ENCODE data around the gene SDHAF2.
"Not testable (repeated sequence)": the region's sequence is repeated elsewhere in the genome, so short reads cannot be mapped to it uniquely, and the experiment has no call there.

SDHAF2 gene

DNA sequence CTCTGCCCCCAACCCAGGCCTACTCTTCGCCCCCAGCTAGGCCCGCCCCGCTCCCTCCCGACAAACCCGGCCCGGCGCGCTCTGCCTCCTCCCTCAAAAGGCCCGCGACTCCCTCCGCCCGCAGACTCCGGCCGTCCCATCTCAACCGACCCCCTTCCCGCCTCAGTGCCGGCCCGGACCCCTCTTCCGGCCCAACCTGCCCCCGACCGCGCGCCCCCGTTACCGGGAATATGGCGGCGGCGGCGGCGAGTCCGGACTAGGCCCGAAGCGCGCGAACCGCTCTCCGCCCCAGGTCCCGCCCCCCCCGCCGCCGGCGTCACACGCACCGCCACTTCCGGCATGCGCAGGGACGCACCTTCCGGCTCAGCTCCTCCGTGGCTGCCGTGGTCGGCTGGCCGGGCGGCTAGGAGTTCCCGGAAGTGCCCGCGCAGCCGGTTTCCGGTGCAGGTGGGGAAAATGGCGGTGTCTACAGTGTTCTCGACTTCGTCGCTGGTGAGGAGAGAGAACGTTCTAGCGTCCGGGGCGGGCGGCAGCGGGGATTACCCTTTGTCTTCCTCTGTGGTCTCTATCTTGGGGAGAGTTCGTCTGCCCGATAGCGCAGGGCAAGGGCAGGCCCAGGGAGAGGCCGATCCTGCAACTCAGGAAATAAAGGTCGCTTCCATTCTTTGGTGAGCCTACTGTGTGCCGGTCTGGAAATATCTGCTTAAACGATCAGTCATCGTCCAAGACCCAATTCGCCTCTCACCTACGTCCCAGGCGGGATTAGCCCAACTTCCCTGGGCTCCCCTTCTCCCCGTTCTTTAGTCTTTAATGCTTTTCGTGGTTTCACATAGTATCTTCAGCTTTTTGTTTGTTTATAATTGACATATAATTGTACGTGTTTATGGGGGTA lies at the start of gene SDHAF2, which contains the start of gene CPSF7:
SDHAF2 (plus strand) TSS at position 434 of the 892 bp plus-strand sequence; CDS start at position 457, 23 bp downstream.
CPSF7 (minus strand) TSS at position 285 of the 892 bp plus-strand sequence. CDS start 740 bp downstream, outside the sequence.
- DNase-seq (ENCODE audit: low spot score) = peak; percentile 92

- DNase-seq (ENCODE audit: low spot score) = no peak
Observed at GRCh38 chr11:61380884-61381283, 49.0 kb upstream of the SDHAF2 start.

- not testable (repeated sequence) for DNase-seq (ENCODE audit: low spot score)
Observed at GRCh38 chr11:61383859-61384258, 46.1 kb upstream of the SDHAF2 start.

DNA sequence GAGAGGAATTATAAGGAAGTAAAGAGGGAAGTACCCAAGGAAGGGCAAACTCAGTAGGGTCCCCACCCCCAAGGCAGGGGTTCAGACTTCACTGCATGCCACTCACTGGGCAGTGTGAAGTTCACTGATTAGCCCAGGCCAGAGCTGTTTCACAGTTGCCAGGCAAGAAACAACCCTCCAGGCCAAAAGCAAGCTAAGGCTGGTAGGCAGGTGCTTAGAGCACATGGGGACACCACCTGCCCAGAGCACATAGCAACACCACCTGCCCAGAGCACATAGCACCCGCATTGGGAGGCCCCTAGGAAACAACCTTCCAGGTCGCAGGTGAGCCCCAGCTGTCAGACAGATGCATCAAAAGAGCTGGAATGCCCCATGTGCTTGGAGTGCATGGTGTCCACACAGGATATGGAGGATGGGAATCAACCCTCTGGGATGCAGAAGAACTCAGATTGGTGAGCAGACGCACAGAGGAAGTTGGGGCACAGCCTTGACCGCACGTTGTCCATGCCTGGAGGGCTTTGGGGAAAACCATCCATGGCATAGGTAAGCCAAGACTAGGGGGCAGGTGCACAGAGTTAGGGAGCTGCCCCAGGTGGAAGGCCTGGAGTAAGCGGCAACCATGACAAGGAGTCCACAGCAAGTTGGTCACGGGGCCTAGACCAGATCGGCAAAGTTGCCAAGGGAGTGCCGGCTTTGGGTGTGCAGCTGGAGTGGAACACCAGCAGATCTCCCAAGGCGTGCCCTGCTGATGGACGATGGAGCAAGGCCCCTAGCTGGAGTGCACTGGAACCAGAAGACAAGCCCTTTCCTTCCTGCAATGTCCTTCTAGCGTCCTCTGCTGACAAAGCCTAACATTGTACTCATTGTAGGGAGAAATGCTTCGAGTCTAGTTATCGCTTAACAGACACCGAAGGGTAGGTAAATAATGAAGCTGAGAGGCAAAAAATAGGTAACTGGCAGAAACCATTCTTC lies 45.4 kb upstream of the SDHAF2 start:
- no peak for DNase-seq (ENCODE audit: low spot score)

DNA sequence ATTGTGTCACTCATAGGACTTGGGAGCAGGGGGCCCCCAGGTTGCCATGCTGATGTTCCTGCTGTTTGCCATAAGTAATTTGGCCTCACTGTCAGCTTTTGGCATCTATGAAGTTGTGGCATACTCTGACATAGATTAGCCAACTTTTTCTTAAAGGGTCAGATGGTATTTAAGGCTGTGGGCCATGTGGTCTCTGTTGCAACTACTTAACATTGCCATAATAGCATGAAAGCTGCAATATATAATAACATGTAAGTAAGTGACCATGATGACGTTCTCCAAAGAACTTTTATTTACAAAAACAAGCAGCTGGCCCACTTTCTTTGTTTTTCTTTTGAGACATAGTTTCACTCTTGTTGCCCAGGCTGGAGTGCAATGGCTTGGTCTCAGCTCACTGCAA lies 39.8 kb upstream of the SDHAF2 start:
- DNase-seq (ENCODE audit: low spot score) = no peak

GRCh38 chr11:61392981-61393595 lies 36.8 kb upstream of the SDHAF2 start:
- no peak for DNase-seq (ENCODE audit: low spot score)

- DNase-seq (ENCODE audit: low spot score) = no peak
Observed at GRCh38 chr11:61401173-61401572, 28.8 kb upstream of the SDHAF2 start.

DNA sequence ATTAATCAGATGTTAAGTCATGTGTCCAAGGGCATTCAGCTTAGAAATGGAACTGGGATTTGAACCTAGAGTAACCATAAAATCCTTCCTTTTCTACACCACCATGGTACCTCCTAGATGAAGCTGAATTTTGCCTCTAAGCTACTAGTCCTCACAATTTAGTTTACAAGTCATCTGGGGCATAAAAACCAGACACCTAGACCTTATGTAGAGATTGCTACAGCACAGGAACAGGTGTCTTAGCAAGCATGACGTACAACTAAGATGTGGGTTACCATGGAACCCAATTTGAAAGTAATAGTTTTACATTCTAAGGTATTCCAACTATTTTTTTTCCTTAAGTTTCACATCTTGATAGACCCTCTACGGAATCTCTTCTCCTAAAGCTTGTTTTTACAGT lies 28.4 kb upstream of the SDHAF2 start:
- no peak for DNase-seq (ENCODE audit: low spot score)

GRCh38 chr11:61403658-61404057 lies 26.3 kb upstream of the SDHAF2 start:
- DNase-seq (ENCODE audit: low spot score) = no peak

GRCh38 chr11:61404103-61404502 lies 25.8 kb upstream of the SDHAF2 start:
- no peak for DNase-seq (ENCODE audit: low spot score)

- DNase-seq (ENCODE audit: low spot score) = no peak
Observed at GRCh38 chr11:61404641-61405040, 25.3 kb upstream of the SDHAF2 start.

DNA sequence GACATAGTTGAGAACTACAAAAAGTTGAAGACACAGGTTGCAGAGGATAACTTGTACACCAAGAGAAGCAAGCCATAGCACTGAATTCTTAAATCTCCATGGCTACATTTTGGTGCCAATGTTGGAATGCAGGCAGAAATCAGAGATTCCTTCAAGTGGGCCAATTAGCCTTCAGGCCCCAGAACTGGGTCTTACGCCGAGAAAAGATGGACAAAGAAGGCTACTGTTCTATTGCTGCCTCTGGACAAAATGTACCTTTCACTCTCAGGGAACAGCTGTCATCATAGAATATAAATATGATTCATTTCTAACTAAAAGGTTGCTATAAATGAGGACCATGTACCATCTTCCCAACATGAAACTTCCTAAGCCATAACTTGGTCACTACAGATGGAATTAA lies 23.9 kb upstream of the SDHAF2 start:
- DNase-seq (ENCODE audit: low spot score) = no peak

DNA sequence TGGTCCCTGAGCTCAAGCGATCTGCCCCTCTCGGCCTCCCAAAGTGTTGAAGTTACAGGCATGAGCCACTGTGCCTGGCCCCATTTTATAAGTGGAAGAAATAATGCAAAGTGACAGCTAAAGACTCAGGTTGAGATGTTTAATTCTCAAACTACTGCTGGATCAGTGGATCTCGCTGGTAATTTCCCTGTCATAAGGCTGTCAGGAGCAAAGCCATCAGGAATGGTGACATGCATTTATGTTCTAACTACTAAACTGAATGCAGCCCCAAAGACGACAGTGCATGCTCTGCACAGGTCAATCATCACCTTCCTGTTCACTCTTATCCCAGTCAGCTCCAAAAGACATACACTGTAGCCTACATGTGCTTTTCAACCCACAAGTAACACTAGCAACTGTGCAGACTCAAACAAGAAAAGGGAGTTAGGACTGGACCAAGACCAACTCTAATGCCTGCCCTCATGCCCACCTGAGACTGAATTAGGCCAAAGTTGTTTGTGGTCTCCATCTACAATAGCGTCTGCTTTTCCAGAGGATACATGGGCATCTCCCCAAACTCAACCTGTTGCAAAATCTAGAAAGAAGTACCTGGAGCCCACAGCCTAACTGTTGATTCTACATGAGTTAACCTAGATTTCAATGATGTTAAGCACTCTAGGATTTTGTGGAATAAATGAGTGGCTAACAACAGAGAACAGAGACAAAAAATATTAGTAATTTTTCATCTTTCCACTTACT lies 22.8 kb upstream of the SDHAF2 start:
- no peak for DNase-seq (ENCODE audit: low spot score)

- no peak for DNase-seq (ENCODE audit: low spot score)
Observed at GRCh38 chr11:61411589-61411988, 18.3 kb upstream of the SDHAF2 start.

- no peak for DNase-seq (ENCODE audit: low spot score)
Observed at GRCh38 chr11:61413496-61413895, 16.4 kb upstream of the SDHAF2 start.

- no peak for DNase-seq (ENCODE audit: low spot score)
Observed at GRCh38 chr11:61414547-61414946, 15.4 kb upstream of the SDHAF2 start.

DNA sequence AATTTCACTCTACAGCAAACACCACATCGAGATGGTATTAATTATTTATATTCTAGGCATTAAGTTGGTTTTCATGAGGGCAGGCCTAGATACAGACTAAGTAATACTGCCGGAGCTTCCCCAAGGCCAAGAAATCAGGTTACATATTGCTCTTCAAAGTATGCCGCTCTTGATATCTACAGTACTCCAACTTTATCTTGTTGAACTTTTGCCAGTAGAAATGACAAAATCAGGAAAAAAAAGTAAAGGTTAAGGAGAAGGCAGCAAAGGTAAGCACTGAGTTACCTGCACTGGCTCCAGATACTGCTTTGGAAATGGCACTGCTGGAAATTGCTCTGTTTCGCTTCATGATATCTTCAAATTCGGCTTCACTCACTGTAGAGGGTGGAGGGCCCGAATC lies 14.5 kb upstream of the SDHAF2 start:
- DNase-seq (ENCODE audit: low spot score) = no peak

- DNase-seq (ENCODE audit: low spot score) = no peak
Observed at GRCh38 chr11:61416941-61417340, 13.0 kb upstream of the SDHAF2 start.

- no peak for DNase-seq (ENCODE audit: low spot score)
Observed at GRCh38 chr11:61417670-61418069, 12.3 kb upstream of the SDHAF2 start.

DNA sequence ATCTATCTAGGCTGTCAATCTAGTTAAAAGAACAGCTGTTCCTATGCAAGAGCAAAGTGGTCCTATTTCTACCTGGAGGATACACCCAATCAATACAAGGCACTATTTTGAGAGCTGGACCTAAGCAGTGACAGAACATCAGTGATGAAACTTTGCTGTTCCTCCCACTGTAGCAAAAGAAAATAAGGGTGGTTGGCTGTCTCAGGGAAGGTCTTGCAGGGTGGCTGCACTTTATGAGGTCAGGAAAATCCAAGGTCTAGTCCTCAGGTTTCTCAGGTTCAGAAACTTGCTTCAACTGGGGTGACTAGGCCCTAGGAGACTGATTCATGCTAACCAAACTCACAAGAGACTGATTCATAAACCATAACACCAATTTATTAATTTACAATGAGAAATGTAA lies 11.8 kb upstream of the SDHAF2 start:
- no peak for DNase-seq (ENCODE audit: low spot score)

DNA sequence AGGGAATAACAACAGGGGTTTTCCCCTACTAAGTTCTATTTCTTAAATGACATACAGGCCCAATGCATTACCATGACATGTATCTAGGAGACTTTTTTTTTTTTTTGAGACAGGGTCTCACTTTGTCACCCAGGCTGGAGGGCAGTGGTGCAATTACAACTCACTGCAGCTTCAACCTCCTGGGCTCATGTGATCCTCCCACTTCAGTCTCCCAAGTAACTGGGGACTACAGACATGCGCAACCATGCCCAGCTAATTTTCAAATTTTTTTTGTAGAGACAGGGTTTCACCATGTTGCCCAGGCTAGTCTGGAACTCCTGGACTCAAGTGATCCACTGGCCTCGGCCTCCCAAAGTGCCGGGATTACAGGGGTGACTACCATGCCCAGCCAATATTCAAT lies 7.7 kb upstream of the SDHAF2 start:
- DNase-seq (ENCODE audit: low spot score) = no peak
